Activated naive CD4-positive, alpha-beta T cell treated with anti-CD3 and anti-CD28 coated beads for 36 hours (primary cell): ENCODE data around the gene CGNL1. TPM values are rescaled to one million over a fixed set of nuclear protein-coding genes. Genes with fewer than 3 reads are reported as not detected.
A peak's percentile ranks its signal among the peaks of the same experiment; 100 is the strongest.

Experiments
- CTCF ChIA-PET: fragments of 350-600 bp; sonication (Branson Sonifier 250); formaldehyde crosslinking; loops from one replicate; lab custom pipeline; 2021; ENCODE audit warnings: antibody characterized with exemption; lab: Charles Lee
- DNase-seq: peaks from one replicate; pipeline ENCODE4 v3.0.0-alpha.2; 2020
- H3K27ac Mint-ChIP-seq: one replicate; pipeline ENCODE4 v1.8.0; 2021; ENCODE audit warnings: mild to moderate bottlenecking, mixed read lengths
- H3K27me3 Mint-ChIP-seq: one replicate; pipeline ENCODE4 v1.8.0; 2021; ENCODE audit warnings: low read depth, mixed read lengths
- H3K36me3 Mint-ChIP-seq: one replicate; pipeline ENCODE4 v1.8.0; 2021; ENCODE audit warnings: low read depth, mixed read lengths
- H3K4me1 Mint-ChIP-seq: one replicate; pipeline ENCODE4 v1.8.0; 2021; ENCODE audit warnings: low read depth, mixed read lengths
- H3K4me3 Mint-ChIP-seq: one replicate; pipeline ENCODE4 v1.8.0; 2021; ENCODE audit warnings: mild to moderate bottlenecking, moderate library complexity, mixed read lengths
- H3K9me3 Mint-ChIP-seq: one replicate; pipeline ENCODE4 v1.8.0; 2021; ENCODE audit warnings: mixed read lengths
- intact Hi-C: fragments of 100-400 bp; cut with micrococcal nuclease; formaldehyde crosslinking; loops from one replicate; pipeline ENCODE4 v1.15.1; 2023
- total RNA-seq, 2 experiments: library from RNA; stranded (reverse); gene quantifications; one replicate each; pipeline ENCODE4 v1.2.3, GENCODE V29; 2021

CGNL1 gene, protein sequence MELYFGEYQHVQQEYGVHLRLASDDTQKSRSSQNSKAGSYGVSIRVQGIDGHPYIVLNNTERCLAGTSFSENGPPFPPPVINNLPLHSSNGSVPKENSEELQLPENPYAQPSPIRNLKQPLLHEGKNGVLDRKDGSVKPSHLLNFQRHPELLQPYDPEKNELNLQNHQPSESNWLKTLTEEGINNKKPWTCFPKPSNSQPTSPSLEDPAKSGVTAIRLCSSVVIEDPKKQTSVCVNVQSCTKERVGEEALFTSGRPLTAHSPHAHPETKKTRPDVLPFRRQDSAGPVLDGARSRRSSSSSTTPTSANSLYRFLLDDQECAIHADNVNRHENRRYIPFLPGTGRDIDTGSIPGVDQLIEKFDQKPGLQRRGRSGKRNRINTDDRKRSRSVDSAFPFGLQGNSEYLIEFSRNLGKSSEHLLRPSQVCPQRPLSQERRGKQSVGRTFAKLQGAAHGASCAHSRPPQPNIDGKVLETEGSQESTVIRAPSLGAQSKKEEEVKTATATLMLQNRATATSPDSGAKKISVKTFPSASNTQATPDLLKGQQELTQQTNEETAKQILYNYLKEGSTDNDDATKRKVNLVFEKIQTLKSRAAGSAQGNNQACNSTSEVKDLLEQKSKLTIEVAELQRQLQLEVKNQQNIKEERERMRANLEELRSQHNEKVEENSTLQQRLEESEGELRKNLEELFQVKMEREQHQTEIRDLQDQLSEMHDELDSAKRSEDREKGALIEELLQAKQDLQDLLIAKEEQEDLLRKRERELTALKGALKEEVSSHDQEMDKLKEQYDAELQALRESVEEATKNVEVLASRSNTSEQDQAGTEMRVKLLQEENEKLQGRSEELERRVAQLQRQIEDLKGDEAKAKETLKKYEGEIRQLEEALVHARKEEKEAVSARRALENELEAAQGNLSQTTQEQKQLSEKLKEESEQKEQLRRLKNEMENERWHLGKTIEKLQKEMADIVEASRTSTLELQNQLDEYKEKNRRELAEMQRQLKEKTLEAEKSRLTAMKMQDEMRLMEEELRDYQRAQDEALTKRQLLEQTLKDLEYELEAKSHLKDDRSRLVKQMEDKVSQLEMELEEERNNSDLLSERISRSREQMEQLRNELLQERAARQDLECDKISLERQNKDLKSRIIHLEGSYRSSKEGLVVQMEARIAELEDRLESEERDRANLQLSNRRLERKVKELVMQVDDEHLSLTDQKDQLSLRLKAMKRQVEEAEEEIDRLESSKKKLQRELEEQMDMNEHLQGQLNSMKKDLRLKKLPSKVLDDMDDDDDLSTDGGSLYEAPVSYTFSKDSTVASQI
- not detected for total RNA-seq

DNA sequence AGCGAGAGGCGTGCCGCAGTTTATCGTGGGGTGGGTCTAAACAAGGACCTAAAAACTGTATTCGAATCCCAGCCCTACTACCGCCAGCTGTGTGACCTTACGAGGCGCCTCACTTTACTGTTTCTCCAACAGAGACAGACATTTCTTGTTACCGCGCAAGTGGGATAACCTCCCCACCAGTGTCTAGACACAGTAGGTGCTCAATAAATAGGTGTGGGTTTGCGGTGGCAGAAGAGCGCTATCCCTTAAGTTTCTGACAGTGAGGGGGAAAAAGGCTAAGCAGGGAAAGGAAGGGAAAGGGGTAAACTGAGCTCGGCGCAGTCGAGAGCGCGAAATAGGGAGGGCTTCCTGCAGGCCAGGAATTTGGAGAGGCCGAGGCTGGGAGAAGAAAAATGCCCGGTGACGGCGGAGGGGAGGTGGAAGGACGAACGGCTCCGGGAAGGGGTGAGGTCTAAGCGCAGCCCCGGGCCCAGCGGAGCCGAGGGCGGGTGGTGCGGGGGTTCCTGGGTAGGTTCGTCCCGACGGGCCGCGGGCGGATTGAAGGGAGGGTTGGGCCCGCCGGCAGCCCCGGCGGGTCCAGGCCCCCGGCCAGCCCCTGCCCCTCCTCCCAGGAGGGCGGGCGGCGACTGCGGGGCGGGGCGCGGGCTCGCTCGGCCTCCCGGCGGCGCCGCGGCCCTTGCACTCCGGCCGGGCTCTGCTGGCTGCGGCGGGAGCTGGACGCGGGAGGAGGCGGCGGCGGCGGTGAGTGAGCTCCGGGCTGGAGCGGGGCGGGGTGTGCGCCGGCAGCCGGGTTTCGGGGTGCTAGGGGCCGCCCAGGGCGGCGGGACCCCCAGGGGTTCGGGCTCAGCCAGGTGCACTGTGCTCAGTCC, at the start of gene CGNL1:
Gene CGNL1, plus strand, starts transcription at position 679 of the 869 bp plus-strand sequence. CDS start 61,495 bp downstream, outside the sequence.
- intact Hi-C loops, result no loop called here
- Mint-ChIP-seq H3K4me3 (peak within 1 kb of the TSS; percentile 55), H3K36me3 (no peaks in the 10 kb centered on the region), H3K27ac (no peak within 1 kb of the TSS), H3K27me3 (peaks cover 42% of the 10 kb centered on the region), H3K9me3 (no peaks in the 10 kb centered on the region), H3K4me1 (peaks cover 11% of the 10 kb centered on the region)
- no peak for DNase-seq
- CTCF ChIA-PET, result no interaction called here

DNA sequence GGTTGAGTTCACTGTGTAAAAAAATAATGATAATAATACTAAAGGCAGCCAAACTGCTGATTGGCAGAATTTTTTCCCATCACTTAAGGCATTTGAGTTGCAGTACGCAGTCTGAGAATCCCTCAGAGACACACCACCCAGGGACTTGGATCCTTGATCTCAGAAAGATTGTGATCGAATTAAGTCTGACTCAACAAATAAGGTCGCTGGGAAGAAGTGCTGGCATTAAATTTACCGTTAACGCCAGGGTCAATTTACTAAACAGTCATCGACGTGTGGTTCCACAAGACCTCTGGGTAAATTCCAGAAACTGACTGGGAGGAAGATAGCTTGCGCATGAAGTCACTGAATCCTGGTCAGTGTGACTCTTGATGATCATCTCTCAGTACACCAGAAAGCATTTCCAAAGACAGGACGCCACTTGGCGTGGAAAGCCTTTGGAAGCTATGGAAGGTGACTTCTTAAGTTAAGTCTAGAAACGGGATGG, 48.3 kb upstream of the CGNL1 start:
- intact Hi-C loops, result no loop called here
- Mint-ChIP-seq H3K4me3 (no peak overlapping the region), H3K27ac (no peak overlapping the region), H3K9me3 (no peaks in the 10 kb centered on the region), H3K27me3 (no peaks in the 10 kb centered on the region), H3K36me3 (no peaks in the 10 kb centered on the region), H3K4me1 (peaks cover 5% of the 10 kb centered on the region)
- CTCF ChIA-PET, result no interaction called here
- no peak for DNase-seq

GRCh38 chr15:57328479-57328878, 47.8 kb upstream of the CGNL1 start:
- no peak overlapping the region for H3K27ac Mint-ChIP-seq
- H3K4me3 Mint-ChIP-seq, result no peak overlapping the region
- H3K27me3 Mint-ChIP-seq, result no peaks in the 10 kb centered on the region
- intact Hi-C loops, result no loop called here
- no peaks in the 10 kb centered on the region for H3K36me3 Mint-ChIP-seq
- CTCF ChIA-PET, result no interaction called here
- H3K9me3 Mint-ChIP-seq, result no peaks in the 10 kb centered on the region
- peaks cover 5% of the 10 kb centered on the region for H3K4me1 Mint-ChIP-seq
- no peak for DNase-seq

DNA sequence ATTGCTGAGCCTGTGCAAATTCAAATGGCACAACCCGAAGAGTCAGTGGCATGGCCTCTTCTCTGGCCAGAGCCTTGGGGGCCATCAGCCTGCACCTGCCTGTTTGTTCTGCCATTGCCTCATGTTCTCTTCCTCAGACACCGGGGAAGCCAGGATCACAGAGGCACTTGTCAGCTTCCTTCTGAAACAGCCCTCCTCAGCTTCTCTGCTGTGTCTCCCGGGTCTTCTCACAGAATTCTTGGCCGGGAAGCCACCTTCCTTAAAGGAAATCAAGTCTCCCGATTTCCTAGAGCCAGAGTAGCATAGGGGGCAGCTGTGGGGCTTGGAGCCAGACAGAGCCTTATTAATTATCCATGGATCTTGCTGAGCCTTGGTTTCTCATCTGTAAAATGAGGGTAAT, 47.4 kb upstream of the CGNL1 start:
- no peak overlapping the region for H3K27ac Mint-ChIP-seq
- DNase-seq, result no peak
- intact Hi-C loops, result no loop called here
- H3K4me3 Mint-ChIP-seq, result no peak overlapping the region
- no peaks in the 10 kb centered on the region for H3K9me3 Mint-ChIP-seq
- H3K36me3 Mint-ChIP-seq, result no peaks in the 10 kb centered on the region
- CTCF ChIA-PET, result no interaction called here
- H3K27me3 Mint-ChIP-seq, result no peaks in the 10 kb centered on the region
- H3K4me1 Mint-ChIP-seq, result peaks cover 2% of the 10 kb centered on the region

DNA sequence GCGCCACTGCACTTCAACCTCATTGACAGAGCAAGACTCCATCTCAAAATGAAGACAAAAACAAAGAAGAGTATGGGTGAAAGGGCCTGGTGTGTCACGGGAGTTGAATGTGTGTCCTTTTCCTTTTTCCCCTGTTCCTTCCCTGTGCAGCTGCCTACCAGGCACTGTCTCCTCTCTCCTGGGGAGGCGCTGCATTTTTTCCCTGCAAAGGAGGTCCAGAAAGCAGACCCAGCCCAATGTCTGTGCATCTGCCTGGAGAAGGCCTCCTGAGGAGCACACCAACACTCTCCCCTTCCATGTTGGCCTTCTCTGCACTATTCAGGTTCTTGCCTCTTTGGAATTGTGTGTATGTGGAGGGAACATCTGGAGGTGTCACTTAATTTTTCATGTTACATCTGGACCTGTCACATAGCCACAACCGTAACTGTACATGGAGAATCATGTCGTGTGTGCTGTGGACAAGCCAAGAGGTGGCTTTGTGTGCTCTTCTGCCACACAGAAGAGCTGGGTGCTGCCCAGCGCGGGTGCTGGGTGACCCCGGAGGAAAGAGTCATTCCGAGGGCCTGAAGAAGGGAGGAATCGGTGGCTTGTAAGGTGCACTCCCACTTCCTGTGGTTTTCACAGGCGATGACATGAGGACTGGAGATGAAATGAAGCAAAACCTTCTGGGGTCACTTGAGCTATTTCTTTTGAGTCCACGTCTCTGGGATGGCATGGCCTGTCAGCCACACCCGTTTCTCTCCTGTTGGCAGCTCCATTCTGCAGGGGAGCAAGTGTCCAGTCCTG, 46.5 kb upstream of the CGNL1 start:
- Mint-ChIP-seq H3K36me3 (no peaks in the 10 kb centered on the region), H3K4me3 (no peak overlapping the region), H3K9me3 (no peaks in the 10 kb centered on the region), H3K27ac (no peak overlapping the region), H3K4me1 (peaks cover under 1% of the 10 kb centered on the region), H3K27me3 (peaks cover under 1% of the 10 kb centered on the region)
- intact Hi-C loops, result no loop called here
- DNase-seq, result no peak
- CTCF ChIA-PET, result no interaction called here

DNA sequence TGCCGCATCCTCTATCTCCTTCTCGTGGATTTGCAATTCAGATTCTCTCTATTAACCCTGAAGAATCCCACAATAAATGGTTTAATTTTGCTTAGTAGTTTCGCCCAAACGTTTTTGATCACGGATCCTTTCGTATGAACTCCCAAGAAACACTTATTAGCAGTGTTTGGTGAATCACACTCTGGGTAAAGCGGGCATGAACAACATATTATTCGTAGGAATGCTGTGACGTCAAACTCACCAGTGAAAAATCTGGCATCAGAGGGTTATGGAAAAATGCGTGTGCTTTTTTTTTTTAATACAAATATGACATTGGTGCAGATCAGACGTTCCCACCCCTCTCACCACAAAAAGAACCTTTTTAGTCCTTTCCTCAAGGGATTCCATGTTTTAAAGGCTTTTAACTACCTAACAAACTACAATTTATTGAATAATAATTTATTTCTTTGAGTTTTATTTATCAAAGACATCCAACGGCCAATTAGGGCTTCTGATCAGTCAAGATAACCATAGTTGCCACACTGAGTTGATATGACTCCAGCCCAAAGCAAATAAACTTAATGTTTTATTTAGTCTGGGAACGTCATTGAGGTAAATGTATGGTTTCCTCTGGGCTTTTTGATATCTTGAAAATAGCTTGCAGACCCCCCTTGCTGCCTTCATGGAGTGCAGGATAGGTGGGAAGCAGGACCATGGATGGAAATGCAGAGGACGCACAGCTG, 45.5 kb upstream of the CGNL1 start:
- H3K27ac Mint-ChIP-seq, result no peak overlapping the region
- H3K27me3 Mint-ChIP-seq, result peaks cover 1% of the 10 kb centered on the region
- no peaks in the 10 kb centered on the region for H3K4me1 Mint-ChIP-seq
- intact Hi-C loops, result no loop called here
- CTCF ChIA-PET, result no interaction called here
- no peaks in the 10 kb centered on the region for H3K36me3 Mint-ChIP-seq
- no peak for DNase-seq
- H3K9me3 Mint-ChIP-seq, result no peaks in the 10 kb centered on the region
- H3K4me3 Mint-ChIP-seq, result no peak overlapping the region

DNA sequence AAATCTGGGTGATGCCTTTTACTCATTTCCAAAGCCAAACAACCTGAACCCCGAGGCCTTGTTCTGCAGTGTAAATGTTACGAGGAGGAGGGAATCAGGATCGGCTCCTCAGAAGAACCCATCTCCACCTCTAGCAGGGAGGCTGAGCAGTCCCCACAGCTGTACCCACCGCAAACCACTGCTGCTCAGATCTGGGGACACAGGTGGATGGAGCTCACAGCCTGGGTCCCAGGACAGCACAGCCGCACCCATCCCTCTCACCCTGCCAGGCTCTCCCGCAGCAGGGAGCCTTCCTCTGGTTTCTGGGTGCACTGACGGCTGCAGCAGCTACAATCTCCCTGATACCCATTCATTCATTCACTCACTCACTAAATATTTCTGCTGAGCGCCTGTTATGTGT, 44.0 kb upstream of the CGNL1 start:
- no peak overlapping the region for H3K27ac Mint-ChIP-seq
- H3K9me3 Mint-ChIP-seq, result no peaks in the 10 kb centered on the region
- no peak for DNase-seq
- CTCF ChIA-PET, result interaction anchor here (0.9 to 1.0 kb wide), 2 partner anchors 9 to 195 kb away, joined by 3 read pairs; no protein-coding TSS in a partner anchor
- peaks cover 1% of the 10 kb centered on the region for H3K27me3 Mint-ChIP-seq
- H3K4me3 Mint-ChIP-seq, result no peak overlapping the region
- H3K36me3 Mint-ChIP-seq, result no peaks in the 10 kb centered on the region
- no peaks in the 10 kb centered on the region for H3K4me1 Mint-ChIP-seq
- intact Hi-C loops, result no loop called here

- intact Hi-C loops, result no loop called here
- CTCF ChIA-PET, result interaction anchor here (0.6 kb wide), 1 partner anchor 816 kb away, joined by 3 read pairs; no protein-coding TSS in a partner anchor
- no peaks in the 10 kb centered on the region for H3K36me3 Mint-ChIP-seq
- H3K27ac Mint-ChIP-seq, result no peak overlapping the region
- H3K4me3 Mint-ChIP-seq, result no peak overlapping the region
- H3K27me3 Mint-ChIP-seq, result peaks cover 4% of the 10 kb centered on the region
- no peak for DNase-seq
- H3K4me1 Mint-ChIP-seq, result no peaks in the 10 kb centered on the region
- H3K9me3 Mint-ChIP-seq, result no peaks in the 10 kb centered on the region
These were observed 42.8 kb upstream of the CGNL1 start for GRCh38 chr15:57333487-57333886.

DNA sequence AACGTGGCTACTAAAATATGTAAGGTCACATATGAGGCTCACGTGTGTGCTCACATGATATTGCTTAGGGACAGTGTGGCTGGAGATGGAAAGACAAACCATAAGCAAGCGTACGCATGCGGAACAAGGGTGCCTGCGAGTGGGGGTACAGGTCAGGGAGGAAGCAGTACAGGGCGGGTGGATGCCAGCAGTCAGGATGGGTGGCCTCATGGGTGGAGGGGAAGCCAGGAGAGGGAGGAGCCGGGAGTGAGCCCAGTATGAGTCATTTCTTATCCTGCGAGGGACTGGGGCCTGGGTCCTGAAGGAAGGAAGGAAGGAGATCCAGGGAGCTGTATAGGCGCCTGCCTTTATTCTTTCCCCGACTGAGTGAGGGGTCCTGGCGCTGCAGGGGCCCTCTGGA, 42.0 kb upstream of the CGNL1 start:
- intact Hi-C loops, result no loop called here
- CTCF ChIA-PET, result interaction anchor here (1.2 kb wide), 1 partner anchor 194 kb away, joined by 3 read pairs; no protein-coding TSS in a partner anchor
- Mint-ChIP-seq H3K27ac (no peak overlapping the region), H3K27me3 (peaks cover 4% of the 10 kb centered on the region), H3K4me1 (no peaks in the 10 kb centered on the region), H3K4me3 (no peak overlapping the region), H3K36me3 (no peaks in the 10 kb centered on the region), H3K9me3 (no peaks in the 10 kb centered on the region)
- no peak for DNase-seq

GRCh38 chr15:57335293-57335715, 41.0 kb upstream of the CGNL1 start:
- Mint-ChIP-seq H3K27ac (no peak overlapping the region), H3K27me3 (peaks cover 4% of the 10 kb centered on the region), H3K36me3 (no peaks in the 10 kb centered on the region), H3K4me1 (no peaks in the 10 kb centered on the region), H3K9me3 (no peaks in the 10 kb centered on the region), H3K4me3 (no peak overlapping the region)
- no peak for DNase-seq
- intact Hi-C loops, result no loop called here
- CTCF ChIA-PET, result interaction anchor here (1.2 kb wide), 1 partner anchor 192 kb away, joined by 3 read pairs; no protein-coding TSS in a partner anchor
